Neural cell (in vitro differentiated cells): Measurements from ENCODE around the gene PPP4R3A. TPM values are rescaled to one million over a fixed set of nuclear protein-coding genes. Genes with fewer than 3 reads are reported as not detected.

Experiments
- H2AFZ ChIP-seq: fragments of 200-600, 300-800 bp; sonication (generic), shearing (Covaris generic); 2 replicates; pipeline ENCODE4 v1.6.0; 2014; ENCODE audit warnings: low read depth, mild to moderate bottlenecking, antibody characterized with exemption, low read length, moderate library complexity
- H3F3A ChIP-seq: fragments of 200-600 bp; shearing (Covaris generic); 2 replicates; pipeline ENCODE4 v1.6.1; 2016; ENCODE audit warnings: mild to moderate bottlenecking, moderate library complexity, mixed read lengths, antibody characterized with exemption, low read length; ENCODE audit not compliant: insufficient read depth, poor library complexity, severe bottlenecking
- H3K27ac ChIP-seq: fragments of 200-600, 300-800 bp; sonication (generic), shearing (Covaris generic); 2 replicates; pipeline ENCODE4 v1.5.1; 2014; ENCODE audit warnings: mild to moderate bottlenecking, low read length, moderate library complexity
- H3K27me3 ChIP-seq: fragments of 300-800, 200-600 bp; sonication (generic), shearing (Covaris generic); 2 replicates; pipeline ENCODE4 v1.6.0; 2014; ENCODE audit warnings: mild to moderate bottlenecking, low read depth, low read length, moderate library complexity; ENCODE audit not compliant: insufficient read depth
- H3K36me3 ChIP-seq: fragments of 300-800, 200-600 bp; sonication (generic), shearing (Covaris generic); 2 replicates; pipeline ENCODE4 v1.5.1; 2014; ENCODE audit warnings: mild to moderate bottlenecking, antibody characterized with exemption, low read length, moderate library complexity; ENCODE audit not compliant: insufficient read depth
- H3K4me2 ChIP-seq: fragments of 300-800, 200-600 bp; sonication (generic), shearing (Covaris generic); 2 replicates; pipeline ENCODE4 v1.6.0; 2014; ENCODE audit warnings: mild to moderate bottlenecking, low read length
- H3K4me3 ChIP-seq: fragments of 300-800, 200-600 bp; sonication (generic), shearing (Covaris generic); 2 replicates; pipeline ENCODE4 v1.5.1; 2014; ENCODE audit warnings: mild to moderate bottlenecking, low read length, moderate library complexity
- H3K79me2 ChIP-seq: fragments of 200-600 bp; shearing (Covaris generic); replicated peaks from 2 replicates; pipeline ENCODE4 v1.6.0; 2014; ENCODE audit warnings: mild to moderate bottlenecking, low read length, moderate library complexity; ENCODE audit not compliant: insufficient read depth
- H3K9ac ChIP-seq: fragments of 300-800, 200-600 bp; sonication (generic), shearing (Covaris generic); 2 replicates; pipeline ENCODE4 v1.6.1; 2016; ENCODE audit warnings: mild to moderate bottlenecking, low read length, mixed read lengths
- H3K9me2 ChIP-seq: fragments of 200-600 bp; shearing (Covaris generic); 2 replicates; pipeline ENCODE4 v1.6.1; 2016; ENCODE audit warnings: mild to moderate bottlenecking, low read length, mixed read lengths; ENCODE audit not compliant: insufficient read depth
- H3K9me3 ChIP-seq: fragments of 200-600, 300-800 bp; sonication (generic), shearing (Covaris generic); 2 replicates; pipeline ENCODE4 v1.6.1; 2016; ENCODE audit warnings: mild to moderate bottlenecking, mixed run types, low read length, moderate library complexity, mixed read lengths
- H4K20me1 ChIP-seq: fragments of 200-600 bp; shearing (Covaris generic); 2 replicates; pipeline ENCODE4 v1.6.1; 2016; ENCODE audit warnings: mild to moderate bottlenecking, mixed run types; ENCODE audit not compliant: insufficient read depth
- CTCF ChIP-seq: fragments of 450-650 bp; IDR thresholded peaks from 2 replicates; pipeline ENCODE4 v1.5.1; 2014; ENCODE audit warnings: antibody characterized with exemption, mild to moderate bottlenecking, moderate library complexity; ENCODE audit not compliant: poor library complexity, severe bottlenecking
- EP300 ChIP-seq: fragments of 450-650 bp; conservative IDR thresholded peaks from 2 replicates; pipeline ENCODE4 v1.6.1; 2014; ENCODE audit warnings: antibody characterized with exemption, mild to moderate bottlenecking, moderate library complexity; ENCODE audit not compliant: poor library complexity, severe bottlenecking
- EZH2 ChIP-seq: fragments of 200-600, 300-800 bp; shearing (Covaris generic), sonication (generic); IDR thresholded peaks from 2 replicates; pipeline ENCODE4 v1.6.1; 2014; ENCODE audit warnings: antibody characterized with exemption, low read length, borderline replicate concordance, mild to moderate bottlenecking; ENCODE audit not compliant: insufficient read depth, poor library complexity, severe bottlenecking
- MXI1 ChIP-seq: fragments of 450-650 bp; conservative IDR thresholded peaks from 2 replicates; pipeline ENCODE4 v1.6.1; 2014; ENCODE audit warnings: antibody characterized with exemption, mild to moderate bottlenecking; ENCODE audit not compliant: poor library complexity, severe bottlenecking
- POLR2AphosphoS5 ChIP-seq: IDR thresholded peaks from 2 replicates; pipeline ENCODE4 v1.6.1; 2012
- RAD21 ChIP-seq: fragments of 450-650 bp; conservative IDR thresholded peaks from 2 replicates; pipeline ENCODE4 v1.6.1; 2014; ENCODE audit warnings: antibody characterized with exemption, mild to moderate bottlenecking, moderate library complexity
- REST ChIP-seq: IDR thresholded peaks from 2 replicates; pipeline ENCODE4 v1.6.1; 2012; ENCODE audit warnings: borderline replicate concordance
- SMC3 ChIP-seq: fragments of 450-650 bp; conservative IDR thresholded peaks from 2 replicates; pipeline ENCODE4 v1.6.1; 2014; ENCODE audit warnings: antibody characterized with exemption, mild to moderate bottlenecking, moderate library complexity; ENCODE audit not compliant: poor library complexity
- TAF1 ChIP-seq: IDR thresholded peaks from 2 replicates; pipeline ENCODE4 v1.6.1; 2012; ENCODE audit warnings: low read depth
- polyA plus RNA-seq: library from polyadenylated mRNA; depleted of rRNA; stranded (reverse); fragments of >200 nt; gene quantifications from 2 replicates; pipeline ENCODE4 v1.2.3, GENCODE V29; 2014

Gene PPP4R3A
- polyA plus RNA-seq, 1 donor from 2014 or later, result 99.4 TPM

GRCh38 chr14:91519239-91520036 is 9.3 kb upstream of the PPP4R3A start:
- no peak overlapping the region for H3K4me3 ChIP-seq
- H4K20me1 ChIP-seq, result no peaks in the 10 kb centered on the region
- H3K9ac ChIP-seq, result no peak overlapping the region
- H3K9me2 ChIP-seq, result no peaks in the 10 kb centered on the region
- H3F3A ChIP-seq, result no peaks in the 10 kb centered on the region
- no peaks in the 10 kb centered on the region for H3K36me3 ChIP-seq
- no peak overlapping the region for H2AFZ ChIP-seq
- H3K9me3 ChIP-seq, result no peaks in the 10 kb centered on the region
- H3K4me2 ChIP-seq, result no peak overlapping the region
- no peak overlapping the region for H3K27ac ChIP-seq
- no peak for TF ChIP-seq CTCF
- no peak for TF ChIP-seq SMC3
- TF ChIP-seq MXI1, result no peak
- no peak for TF ChIP-seq RAD21
- TF ChIP-seq EZH2, result no peak
- TF ChIP-seq REST, result no peak
- no peak for TF ChIP-seq TAF1
- no peak for TF ChIP-seq EP300
- TF ChIP-seq POLR2AphosphoS5, result no peak
- no peaks in the 10 kb centered on the region for H3K27me3 ChIP-seq
- H3K79me2 ChIP-seq, result no peaks in the 10 kb centered on the region

- H2AFZ ChIP-seq, result no peak overlapping the region
- no peaks in the 10 kb centered on the region for H3K27me3 ChIP-seq
- no peak for TF ChIP-seq EZH2
- TF ChIP-seq CTCF, result no peak
- TF ChIP-seq MXI1, result no peak
- TF ChIP-seq TAF1, result no peak
- no peak for TF ChIP-seq REST
- TF ChIP-seq SMC3, result no peak
- no peak for TF ChIP-seq POLR2AphosphoS5
- no peak for TF ChIP-seq EP300
- TF ChIP-seq RAD21, result no peak
- H3K27ac ChIP-seq, result no peak overlapping the region
- H3K79me2 ChIP-seq, result no peaks in the 10 kb centered on the region
- H3K36me3 ChIP-seq, result no peaks in the 10 kb centered on the region
- H3K9ac ChIP-seq, result no peak overlapping the region
- H3K9me3 ChIP-seq, result no peaks in the 10 kb centered on the region
- no peaks in the 10 kb centered on the region for H4K20me1 ChIP-seq
- H3K4me3 ChIP-seq, result no peak overlapping the region
- no peaks in the 10 kb centered on the region for H3K9me2 ChIP-seq
- no peaks in the 10 kb centered on the region for H3F3A ChIP-seq
- H3K4me2 ChIP-seq, result no peak overlapping the region
Observed at GRCh38 chr14:91516663-91517388, 6.7 kb upstream of the PPP4R3A start.
